GF-D8 (cell line): ENCODE measurements around the gene GRP.

Source experiments
- DNase-seq: peaks from one replicate; lab custom pipeline; 2025; lab: John Stamatoyannopoulos, UW

Gene GRP

DNA sequence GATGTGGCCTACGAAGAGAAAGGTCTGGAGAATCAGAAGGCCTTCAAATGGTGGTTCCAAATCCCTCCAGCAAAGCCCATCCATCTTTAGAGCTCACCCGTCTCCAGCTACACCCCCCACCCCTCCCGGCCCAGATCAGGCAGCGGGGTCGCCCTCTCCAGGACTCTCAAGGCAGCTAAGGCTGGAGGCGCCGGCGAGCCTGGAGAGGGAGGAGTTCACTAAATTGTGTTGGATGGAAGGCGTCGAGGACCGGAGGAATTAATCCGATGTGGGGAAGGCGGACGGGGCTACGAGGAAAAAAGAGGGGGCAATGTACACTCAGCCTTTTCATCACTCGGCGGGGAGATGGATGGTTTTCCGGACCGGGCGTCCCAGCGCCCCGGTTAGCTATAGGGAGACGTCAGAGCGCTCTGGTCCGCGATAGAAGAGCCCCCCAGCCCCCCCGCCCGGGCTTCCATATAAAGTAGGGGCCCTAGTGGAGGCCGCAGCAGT is at the start of gene GRP:
TSS of gene GRP (plus strand) at position 487 of the 492 bp plus-strand sequence. CDS start 108 bp downstream, outside the sequence.
- DNase-seq = no peak

DNA sequence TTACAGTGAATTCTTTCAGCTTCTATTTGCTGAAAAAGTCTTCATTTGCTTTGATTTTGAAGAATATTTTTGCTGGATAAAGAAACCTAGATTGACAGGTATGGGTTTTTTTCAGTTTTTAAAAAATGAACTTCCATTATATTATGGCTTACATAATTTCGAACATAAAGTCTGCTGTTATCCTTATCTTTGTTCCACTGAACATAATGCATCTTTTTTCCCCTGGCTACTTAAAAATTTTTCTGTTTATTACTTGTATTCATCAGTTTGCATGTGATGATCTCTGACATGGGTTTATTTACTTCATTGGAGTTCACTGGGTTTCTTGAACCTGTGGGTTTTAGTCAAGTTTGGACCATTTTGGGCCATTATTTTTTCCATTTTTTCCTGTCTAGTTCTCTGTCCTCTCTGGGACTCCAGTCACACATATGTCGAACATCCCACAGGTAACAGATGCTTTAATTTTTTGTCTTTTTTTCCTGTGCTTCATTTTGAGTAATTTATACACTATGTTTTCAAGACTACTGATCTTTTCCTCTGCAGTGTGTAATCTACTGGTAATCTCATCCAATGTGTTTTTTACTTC is 47.2 kb upstream of the GRP start:
- DNase-seq = no peak

DNA sequence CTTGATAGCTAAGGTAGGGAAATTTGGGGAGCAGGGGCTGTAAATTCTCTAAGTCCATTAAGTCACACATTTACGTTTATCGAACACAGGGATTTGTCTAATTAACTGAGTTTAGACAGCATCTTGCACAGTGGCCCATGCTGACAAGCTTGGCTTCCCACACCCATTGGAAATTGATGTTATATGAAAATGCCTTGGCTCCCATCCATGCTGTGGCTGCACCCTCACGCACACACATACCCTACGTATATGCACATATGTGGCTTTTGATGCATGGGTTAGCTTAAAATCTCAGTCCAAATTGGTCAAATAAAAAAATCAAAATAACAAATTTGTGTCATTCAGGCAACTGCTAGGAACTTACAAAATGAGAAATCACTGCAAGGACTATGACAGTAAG is 42.5 kb upstream of the GRP start:
- no peak for DNase-seq

DNA sequence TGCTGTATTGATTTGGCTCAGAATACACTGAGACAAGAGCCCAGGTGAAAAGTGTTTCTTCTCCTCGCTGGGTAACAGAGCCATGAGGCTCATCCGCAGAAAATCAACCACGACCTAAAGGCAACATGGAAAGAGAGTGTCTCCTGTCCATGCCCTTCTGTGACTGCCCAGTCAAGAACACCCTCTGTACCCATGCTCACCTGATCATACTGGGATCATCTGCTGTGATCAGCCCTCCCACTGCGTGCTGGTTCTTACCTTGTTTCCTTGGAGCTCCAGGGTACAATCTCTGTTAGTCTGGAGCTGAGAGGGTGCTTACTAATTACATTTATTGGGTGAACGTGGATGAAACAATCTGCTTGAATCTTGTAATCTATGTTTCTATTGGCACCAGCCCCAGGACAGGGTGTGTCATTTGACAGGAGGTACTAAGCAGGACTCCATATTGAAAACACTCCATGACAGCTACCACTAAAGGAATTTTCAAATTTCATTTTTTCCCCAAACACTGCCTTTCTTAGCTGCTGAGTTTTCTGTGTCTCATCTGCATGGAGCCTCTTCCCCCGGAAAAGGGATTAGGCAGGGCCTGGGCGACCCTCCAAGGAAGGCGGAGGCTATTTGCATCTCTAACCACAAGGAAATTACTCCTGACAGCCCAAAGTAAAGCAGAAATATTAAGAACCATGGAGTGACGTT is 39.7 kb upstream of the GRP start:
- DNase-seq = no peak

DNA sequence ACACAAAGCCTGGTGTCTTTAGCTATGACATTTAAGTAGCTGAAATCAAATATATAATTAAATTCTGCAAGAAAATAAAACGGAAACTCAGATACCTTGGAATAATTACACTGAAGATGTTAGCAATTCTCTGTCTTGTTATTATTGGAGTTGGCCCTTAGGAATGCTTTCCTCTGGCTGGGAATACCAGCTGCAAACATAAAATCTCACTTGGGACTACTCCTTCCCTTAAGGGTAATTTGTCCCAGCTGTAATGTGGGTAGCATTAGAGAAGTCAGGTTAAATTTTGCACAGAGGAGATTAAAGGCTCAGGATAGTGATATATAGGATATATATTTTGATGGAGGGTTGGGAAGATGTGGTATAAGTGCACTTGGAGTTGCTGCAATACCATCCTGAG is 37.3 kb upstream of the GRP start:
- DNase-seq = no peak

DNA sequence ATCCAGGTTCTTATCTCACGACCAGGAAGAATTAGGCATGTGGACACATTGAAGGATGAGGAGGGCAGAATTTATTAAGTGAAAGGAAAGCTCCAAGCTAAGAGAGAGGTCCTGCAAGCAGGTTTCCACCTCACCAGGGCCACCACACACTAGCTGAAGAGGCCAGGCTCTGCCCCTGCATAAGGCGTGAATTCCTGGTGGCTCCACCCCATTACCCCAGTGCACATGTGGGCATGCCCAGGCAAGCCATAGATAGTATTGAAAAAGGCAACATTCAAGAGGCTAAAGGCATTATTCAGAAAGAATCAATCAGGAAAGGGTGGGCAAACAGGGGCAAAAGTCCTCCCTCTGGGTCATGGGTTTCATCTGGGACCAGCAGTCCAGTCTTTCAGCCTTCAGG is 30.9 kb upstream of the GRP start:
- DNase-seq = no peak

DNA sequence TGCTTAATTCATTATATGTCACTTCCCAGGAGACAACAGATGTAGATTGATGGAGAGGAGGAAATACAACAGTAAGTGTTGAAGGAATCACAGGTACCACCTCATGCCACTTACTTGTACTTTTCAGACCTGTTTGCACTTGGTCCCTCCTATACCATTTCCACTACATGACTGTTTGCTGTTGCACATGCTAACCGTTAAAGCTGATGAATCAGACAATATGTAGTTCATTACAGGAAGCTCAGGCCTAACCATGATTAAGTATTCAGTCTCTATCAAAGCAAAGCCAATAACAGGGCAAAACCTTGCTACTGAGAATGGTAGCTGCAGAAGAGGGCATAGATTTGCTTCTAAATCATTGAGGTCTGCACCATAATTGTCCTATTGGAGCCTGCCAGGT is 30.2 kb upstream of the GRP start:
- no peak for DNase-seq

DNA sequence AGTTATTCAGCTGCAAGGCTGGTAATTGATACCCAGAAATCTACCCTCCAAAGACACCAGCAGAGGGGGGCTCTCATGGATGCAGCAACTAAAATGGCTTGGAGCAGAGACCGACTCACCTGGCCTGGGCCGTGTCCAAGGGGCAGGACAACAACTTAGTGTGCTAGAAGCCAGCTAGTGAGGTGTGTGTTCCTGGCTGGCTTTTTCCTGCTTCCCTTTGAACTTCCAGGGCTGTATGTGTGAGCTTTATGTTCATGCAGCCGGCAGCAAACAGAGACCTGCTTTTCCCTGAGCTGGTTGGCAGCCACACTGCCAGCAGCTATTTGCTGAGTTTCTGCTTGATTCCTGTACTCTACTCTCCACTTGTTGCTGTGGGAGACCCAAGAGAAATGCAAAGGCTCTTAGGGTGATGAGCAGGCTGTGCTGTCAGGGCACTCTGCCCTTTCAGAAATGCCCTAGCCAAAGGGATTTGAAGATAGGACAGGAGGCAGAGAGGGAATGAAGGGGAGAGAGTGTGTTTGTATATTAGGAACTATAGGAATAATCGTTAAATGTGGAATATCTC is 23.7 kb upstream of the GRP start:
- no peak for DNase-seq

DNA sequence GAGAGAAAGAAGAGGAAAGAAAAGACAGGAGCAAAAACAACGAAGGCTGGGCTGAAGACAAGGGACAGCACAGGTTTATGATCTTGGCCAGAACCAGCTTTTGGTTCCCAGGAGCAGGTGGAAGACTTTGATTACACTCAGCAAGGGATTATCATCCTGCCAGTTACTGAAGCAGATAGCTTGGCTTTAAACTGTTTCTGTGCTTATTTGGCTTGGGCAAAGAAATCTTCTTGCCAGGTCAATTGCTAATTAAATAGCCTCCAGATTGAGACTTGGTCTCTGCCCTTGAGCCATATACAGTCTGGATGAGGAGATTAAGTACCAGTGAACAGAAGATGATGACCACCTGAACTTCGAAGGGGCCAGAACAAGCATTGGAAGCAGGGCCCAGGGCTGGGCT is 22.3 kb upstream of the GRP start:
- DNase-seq = no peak

DNA sequence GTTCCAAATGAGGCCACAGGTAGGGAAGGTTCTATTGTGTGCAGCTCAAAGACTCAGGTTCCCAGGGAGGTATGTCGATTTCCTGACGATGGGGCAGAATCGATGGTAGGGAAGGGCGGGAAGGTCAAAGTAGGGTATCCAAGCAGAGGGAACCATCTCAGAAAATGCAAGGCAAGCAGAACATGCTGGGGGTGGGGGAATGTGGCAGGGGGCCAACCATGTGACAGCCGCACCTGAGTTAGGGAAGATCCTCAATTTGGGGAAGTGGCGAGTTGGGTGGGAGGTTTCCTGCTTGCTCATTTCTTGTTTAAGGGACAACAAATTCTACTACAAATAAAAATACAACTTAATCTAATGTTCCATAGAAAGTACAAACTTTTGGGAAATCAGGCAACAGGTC is 21.7 kb upstream of the GRP start:
- no peak for DNase-seq

DNA sequence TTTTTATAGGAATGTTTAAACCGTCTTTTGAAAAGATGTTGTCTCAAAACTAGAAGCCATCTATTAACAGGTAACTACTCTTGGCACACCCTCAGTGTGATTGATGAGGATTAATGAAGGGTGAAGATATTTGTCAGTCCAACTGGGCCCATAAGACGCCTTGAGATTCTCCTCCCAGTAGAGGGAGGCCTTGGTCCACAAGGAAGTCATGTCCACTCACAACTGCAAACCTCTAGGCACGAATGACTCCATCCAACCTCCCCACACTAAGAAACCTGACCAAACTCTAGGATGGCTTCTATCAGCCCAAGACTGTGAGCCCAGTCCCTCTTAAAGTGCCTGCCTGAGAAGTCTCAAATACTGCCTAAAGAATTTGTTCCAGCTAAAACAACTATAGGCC is 19.2 kb upstream of the GRP start:
- no peak for DNase-seq

DNA sequence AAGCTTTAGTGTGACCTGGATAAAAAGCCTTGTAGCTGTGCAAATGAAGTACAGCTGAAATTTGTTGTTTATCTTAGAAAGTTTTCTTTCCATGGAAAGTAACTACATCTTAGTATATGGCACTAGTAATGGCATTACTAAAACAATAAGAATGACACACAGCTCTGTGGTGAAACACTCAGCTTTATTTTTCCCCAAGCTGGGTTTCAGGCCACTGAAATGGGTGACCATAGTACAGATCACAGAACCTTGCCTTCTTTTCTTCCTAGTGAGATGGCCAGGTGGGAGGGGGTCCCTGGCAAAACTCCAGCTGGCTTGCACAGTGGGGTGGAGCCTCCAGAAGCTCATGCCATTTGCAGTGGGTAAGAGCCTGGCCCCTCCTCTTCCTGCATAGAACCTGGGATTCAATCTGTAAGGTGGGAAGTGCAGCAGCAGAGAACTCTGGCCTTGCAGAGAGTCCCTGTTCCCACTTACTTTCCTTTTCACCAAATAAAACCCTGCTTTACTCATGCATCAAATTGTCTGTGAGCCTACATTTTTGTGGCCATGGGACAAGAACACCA is 17.6 kb upstream of the GRP start:
- no peak for DNase-seq

DNA sequence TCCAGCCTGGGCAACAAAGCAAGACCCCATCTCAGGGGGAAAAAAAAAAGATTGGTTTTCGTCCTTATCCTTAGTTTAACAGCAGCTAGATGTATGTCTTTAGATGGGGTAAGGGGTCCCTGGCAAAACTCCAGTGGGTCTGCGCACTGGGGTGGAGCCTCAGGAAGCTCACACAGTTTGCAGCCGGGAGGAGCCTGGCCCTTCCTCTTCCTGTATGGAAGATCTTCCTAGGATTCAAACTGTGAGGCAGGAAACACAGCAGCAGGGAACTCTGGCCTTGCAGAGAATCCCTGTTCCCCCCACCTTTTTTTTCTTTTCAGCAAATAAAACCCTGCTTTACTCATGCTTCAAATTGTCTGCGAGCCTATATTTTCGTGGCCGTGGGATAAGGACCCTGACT is 12.5 kb upstream of the GRP start:
- no peak for DNase-seq

DNA sequence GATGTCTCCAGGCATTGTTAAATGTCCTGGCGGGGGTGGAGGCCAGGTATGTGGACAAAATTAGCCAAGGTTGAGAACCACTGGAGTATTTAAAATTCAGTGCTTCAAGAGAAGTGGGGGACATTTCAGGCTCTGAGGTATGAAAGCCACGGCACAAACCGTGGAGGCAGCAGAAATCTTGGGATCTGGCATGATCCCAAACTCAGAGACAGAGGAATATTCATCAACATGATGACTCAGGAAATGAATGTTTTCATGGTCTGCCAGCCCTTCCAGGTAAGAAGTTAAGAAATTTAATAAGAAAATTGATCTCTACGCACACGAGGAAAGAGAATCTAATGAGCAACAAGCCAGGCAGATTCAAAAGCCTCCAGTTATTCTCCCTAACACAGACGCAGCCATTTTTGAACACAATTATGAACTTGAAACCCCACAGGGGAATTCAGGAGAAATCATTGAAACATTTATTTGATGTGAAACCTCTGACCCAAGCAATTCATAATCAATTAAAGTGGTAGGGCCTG is 11.3 kb upstream of the GRP start:
- no peak for DNase-seq

DNA sequence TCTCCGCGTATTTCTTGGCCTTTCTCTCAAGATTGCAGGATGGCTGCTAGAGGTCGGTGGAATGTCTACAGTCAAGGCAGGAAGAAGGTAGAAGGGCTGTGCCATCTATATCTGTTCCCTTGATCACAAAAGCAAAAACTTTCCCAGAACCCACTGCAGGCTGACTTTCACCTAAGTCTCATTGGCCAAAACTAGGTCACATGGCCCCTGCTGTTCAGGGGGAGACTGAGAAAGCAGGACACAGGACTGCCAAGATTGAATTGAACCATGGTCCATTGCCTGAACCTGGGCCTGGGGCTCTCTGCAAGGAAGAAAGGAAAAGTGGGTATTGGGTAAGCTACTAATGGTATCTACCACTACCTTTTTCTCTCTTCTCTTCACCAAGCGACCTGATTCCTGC is 9.7 kb upstream of the GRP start:
- no peak for DNase-seq

DNA sequence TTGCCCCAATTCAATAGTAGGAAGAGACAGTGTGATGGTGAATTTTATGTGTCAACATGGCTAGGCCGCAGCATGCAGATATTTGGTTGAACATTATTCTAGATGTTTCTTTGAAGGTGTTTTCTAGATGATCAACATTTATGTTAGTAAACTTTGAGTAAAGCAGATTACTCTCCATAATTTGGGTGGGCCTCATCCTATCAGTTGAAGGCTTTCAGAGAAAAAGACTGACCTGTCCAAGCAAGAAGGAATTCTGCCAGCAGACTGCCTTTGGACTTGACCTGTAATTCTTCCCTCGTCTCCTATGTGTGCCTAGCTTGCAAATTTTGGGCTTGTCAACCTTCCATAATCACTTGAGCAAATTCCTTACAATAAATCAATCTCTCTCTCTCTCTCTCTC is 8.3 kb upstream of the GRP start:
- no peak for DNase-seq

DNA sequence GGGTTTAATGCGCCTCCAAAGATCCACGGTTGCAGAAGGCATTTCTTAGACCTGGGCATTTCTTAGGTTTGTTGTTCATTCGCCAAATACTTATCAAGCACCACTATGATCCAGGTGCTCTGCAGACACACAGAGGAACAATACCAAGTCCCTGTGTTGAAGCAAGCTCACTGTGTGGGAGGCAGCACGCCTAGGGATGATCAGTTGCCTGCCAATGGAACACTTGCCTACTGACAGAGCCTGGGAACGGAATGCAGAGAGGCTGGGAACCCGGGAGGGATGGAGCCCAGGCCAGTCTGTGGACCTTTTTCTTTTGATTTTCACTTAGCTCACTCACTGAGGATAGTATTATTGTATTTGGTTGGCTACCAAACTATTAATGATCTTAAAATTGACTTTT is 1.9 kb upstream of the GRP start:
- DNase-seq = no peak

DNA sequence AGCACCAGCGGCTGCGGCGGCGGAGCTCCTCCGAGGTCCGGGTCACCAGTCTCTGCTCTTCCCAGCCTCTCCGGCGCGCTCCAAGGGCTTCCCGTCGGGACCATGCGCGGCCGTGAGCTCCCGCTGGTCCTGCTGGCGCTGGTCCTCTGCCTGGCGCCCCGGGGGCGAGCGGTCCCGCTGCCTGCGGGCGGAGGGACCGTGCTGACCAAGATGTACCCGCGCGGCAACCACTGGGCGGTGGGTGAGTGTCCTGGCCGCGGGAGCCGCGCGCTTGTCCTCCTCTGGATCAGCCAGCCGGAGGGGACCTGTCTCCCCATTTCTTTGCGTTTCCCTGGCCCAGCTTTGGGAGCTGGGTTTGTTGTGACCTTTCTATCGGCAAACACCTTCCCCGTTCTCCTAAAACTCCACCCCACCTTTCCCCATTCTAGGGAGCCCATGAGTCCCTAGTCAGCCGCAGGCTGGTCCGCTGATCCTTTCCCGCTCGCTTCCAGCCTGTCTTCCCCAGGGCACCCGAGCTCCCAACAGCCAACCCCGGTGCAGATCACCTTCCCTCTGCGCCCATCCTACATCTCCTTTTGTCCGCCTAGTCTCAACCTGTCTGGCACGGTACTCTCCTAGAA is 316 bp downstream of the GRP start:
- DNase-seq = no peak

DNA sequence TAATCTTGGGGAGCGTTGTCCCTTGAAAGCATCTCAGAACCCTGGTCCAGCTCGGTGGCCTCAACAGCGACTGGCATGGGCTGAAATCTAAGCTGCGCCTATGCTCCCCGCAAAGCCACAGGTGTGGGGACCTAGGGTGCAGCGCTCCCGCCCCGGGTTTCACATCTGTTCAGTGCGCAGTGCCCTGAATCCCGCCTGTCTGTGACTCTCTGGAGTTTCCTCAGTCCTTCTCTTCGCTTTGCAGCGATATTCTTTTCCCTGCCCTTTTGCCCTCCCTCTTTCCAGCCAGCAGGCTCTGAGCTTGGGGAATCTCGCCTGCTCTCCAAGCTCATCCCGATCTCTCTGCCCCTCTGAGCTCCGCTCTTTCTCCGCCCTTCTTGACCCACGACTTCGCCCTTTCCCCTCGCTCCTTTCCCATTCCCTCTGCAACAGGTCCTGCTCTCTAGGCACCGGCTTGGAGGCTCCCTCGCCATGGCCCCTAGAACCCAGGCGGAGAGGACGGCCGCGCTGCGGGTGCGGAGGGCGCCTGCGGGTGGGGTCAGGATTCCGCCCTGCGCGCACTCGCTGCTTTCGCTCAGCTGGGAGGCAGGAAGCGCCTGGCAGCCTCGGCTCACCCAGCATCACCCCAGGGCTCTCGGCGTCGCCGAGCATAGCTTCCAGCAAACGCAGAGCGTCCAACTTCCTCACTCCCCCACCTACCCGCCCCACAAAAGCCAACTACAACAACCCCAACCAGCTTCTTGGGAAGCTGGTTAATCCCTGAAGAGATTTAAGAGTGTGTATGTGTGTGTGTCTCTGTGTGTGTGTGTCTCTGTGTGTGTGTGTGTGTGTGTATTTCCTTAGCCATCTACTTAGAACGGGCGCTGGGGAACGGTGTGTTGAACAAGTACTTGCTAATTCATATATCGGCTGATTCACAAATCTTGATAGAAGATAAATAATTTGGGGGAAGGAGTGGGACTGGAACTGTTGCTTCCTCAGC is 1.1 kb downstream of the GRP start:
- DNase-seq = no peak

DNA sequence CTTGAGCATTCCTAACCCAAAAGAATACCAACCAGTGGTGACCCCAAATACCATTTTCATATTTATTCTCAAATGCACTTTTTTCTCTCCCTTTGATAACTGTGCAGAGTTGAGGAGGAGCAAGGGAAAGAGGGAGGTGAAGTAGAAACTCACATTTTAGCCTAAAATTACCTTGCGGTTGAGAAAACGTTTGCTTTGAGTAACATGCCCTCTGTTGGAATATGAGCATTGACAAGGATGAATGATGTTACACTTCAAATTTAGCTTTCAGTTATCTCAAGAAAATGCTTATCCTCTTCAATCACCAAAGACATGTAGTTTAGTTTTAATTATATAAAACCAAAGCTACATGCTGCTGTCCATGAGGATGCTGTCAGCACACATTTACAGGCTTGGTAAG is 2.4 kb downstream of the GRP start:
- DNase-seq = no peak

DNA sequence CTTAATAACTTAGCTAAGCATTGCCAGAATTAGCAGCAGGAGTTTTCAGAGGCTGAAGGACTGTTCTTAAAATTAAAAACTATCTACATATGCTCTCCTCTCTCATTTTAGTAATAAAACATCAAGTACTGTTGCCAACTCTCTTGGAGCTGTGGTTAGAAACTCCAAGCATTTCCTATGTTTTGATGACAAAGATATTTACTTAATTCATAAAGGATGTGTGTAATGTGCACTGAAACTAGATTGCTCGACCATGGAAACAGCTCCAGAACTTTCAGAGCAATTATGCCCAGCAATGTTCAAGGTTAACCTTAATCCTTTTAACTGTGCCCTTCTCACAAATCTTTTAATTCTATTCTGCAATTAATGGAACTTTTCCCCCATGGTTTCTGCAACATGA is 8.4 kb downstream of the GRP start:
- DNase-seq = no peak

DNA sequence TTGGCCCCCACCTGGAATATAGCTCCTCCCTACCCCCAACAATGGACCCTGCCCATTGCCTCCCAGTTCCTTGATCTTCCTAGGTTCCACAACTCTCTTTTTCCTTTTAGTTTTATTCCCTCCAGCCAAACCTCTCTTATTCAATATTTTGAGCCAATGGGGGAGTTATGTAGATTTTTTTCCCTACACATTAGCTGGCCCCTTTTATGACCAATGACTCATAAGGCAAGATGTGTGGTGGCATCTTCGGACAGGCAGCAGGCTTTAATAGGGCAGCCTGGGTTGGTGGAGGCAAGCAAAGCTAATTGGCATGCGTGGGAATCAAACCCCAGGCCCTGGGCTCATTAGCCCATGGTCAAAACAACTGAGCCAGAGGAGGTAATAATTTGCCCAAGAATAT is 9.2 kb downstream of the GRP start:
- no peak for DNase-seq
